T-cell (primary cell): Measurements from ENCODE around the gene GPR22. TPM values are rescaled to one million over a fixed set of nuclear protein-coding genes. Genes with fewer than 3 reads are reported as not detected.

Experiments used
- ATAC-seq, 4 experiments: fragments of 200-7000 bp in 3 of 4; fragments of 150-1000 bp in 1 of 4; cut with Tn5 transposase; replicated peaks in 1 of 4; 1 replicate in 3 of 4; 2 replicates in 1 of 4; pipeline ENCODE4 v1.10.0; 2021; ENCODE audit warnings: moderate library complexity in 3 of 4, mild to moderate bottlenecking in 2 of 4, moderate number of reproducible peaks in 1 of 4
- CTCF ChIA-PET, 2 donors: fragments of 300-600 bp; sonication (Branson Sonifier 250); formaldehyde crosslinking; loops; one replicate each; lab custom pipeline; 2022; ENCODE audit warnings: antibody characterized with exemption in 2 of 2; lab: Charles Lee
- POLR2A ChIA-PET, 2 donors: fragments of 300-600 bp; sonication (Branson Sonifier 250); formaldehyde crosslinking; loops; one replicate each; lab custom pipeline; 2022; ENCODE audit warnings: antibody characterized with exemption in 2 of 2; lab: Charles Lee
- DNase-seq, 35 experiments: peaks; one replicate each; pipeline versions ENCODE4 v3.0.0 to v3.0.0-alpha.2; 2013 to 2023
- H3K27ac ChIP-seq: one replicate; pipeline ENCODE4 v1.5.1; 2013; ENCODE audit warnings: low read length
- H3K27me3 ChIP-seq, 2 experiments: replicated peaks in 1 of 2; 1 replicate in 1 of 2; 2 replicates in 1 of 2; pipeline versions ENCODE4 v1.6.1 to v1.7.0; 2013; ENCODE audit warnings: low read length in 1 of 2, mixed read lengths in 1 of 2; ENCODE audit not compliant: control insufficient read depth in 2 of 2, insufficient read depth in 2 of 2; ENCODE audit errors: extremely low read depth in 1 of 2
- H3K36me3 ChIP-seq, 2 donors: 1 replicate in 1 of 2; 2 replicates in 1 of 2; pipeline versions ENCODE4 v1.6.1 to v1.7.0; 2013; ENCODE audit warnings: low read length in 1 of 2; ENCODE audit not compliant: control insufficient read depth in 2 of 2, insufficient read depth in 1 of 2; ENCODE audit errors: extremely low read depth in 1 of 2
- H3K4me1 ChIP-seq, 2 experiments: 1 replicate in 1 of 2; 2 replicates in 1 of 2; pipeline versions ENCODE4 v1.6.1 to v1.7.0; 2013; ENCODE audit warnings: low read length in 2 of 2, mixed read lengths in 1 of 2; ENCODE audit not compliant: insufficient read depth in 2 of 2, control insufficient read depth in 1 of 2; ENCODE audit errors: extremely low read depth in 1 of 2
- H3K4me3 ChIP-seq, 2 donors: 1 replicate in 1 of 2; 2 replicates in 1 of 2; pipeline versions ENCODE4 v1.5.1 to v1.7.0; 2013; ENCODE audit warnings: mild to moderate bottlenecking in 2 of 2, low read length in 1 of 2, moderate library complexity in 1 of 2; ENCODE audit not compliant: control insufficient read depth in 1 of 2; ENCODE audit errors: extremely low read depth in 1 of 2
- H3K9me3 ChIP-seq: 2 replicates; pipeline ENCODE4 v1.7.0; 2013
- H3K27ac Mint-ChIP-seq, 2 donors: one replicate each; pipeline ENCODE4 v1.8.0; 2020 to 2021; ENCODE audit warnings: mild to moderate bottlenecking in 2 of 2, mixed read lengths in 2 of 2
- H3K27me3 Mint-ChIP-seq, 2 donors: one replicate each; pipeline ENCODE4 v1.8.0; 2021 to 2022; ENCODE audit warnings: mixed read lengths in 2 of 2
- H3K36me3 Mint-ChIP-seq: one replicate; pipeline ENCODE4 v1.8.0; 2021; ENCODE audit warnings: mixed read lengths
- H3K4me1 Mint-ChIP-seq, 3 donors: one replicate each; pipeline ENCODE4 v1.8.0; 2020 to 2022; ENCODE audit warnings: mixed read lengths in 3 of 3, mild to moderate bottlenecking in 1 of 3
- H3K4me3 Mint-ChIP-seq, 3 donors: one replicate each; pipeline ENCODE4 v1.8.0; 2020 to 2022; ENCODE audit warnings: mild to moderate bottlenecking in 3 of 3, mixed read lengths in 3 of 3, moderate library complexity in 3 of 3
- H3K9me3 Mint-ChIP-seq, 3 donors: one replicate each; pipeline ENCODE4 v1.8.0; 2020 to 2022; ENCODE audit warnings: mixed read lengths in 3 of 3
- WGBS: methylation state at CpG from one replicate; pipeline ENCODE4 v1.1.5; 2013; ENCODE audit warnings: missing lambda C conversion rate; ENCODE audit not compliant: insufficient coverage; 5-methylcytosine and 5-hydroxymethylcytosine counted together
- total RNA-seq, 35 experiments: library from RNA in 6 of 35; stranded (reverse) in 6 of 35; fragments of 120-200 nt in 1 of 35; gene quantifications; one replicate each; pipeline versions ENCODE4 v1.2.1 to v1.2.4 and lab custom pipeline; 2013 to 2026

Gene GPR22
- total RNA-seq, 5 donors from 2014 or later (not counting 1 experiment from before 2014, with no cell fraction given), result not detected

DNA sequence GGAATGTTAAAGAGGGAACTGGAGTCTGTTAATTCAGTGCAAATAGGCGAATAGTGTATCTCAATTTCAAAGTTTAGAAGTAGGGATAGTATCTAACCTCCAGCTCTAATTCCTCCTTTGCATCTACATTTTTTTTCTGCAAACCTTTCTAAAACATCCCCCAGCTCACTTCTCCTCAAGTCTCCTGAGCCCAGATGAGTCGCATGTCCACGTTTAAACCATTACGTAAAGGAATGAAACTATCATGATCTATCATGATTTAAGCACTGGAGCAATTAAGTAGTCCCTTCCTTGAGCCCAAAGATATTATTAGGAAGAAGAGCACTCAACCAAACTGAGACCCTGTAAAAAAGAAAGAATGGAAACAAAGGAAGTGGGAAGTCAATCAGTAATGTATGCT, 29.9 kb downstream of the GPR22 start:
- peaks cover 18% of the 10 kb centered on the region for H3K36me3 Mint-ChIP-seq
- Histone ChIP-seq H3K27ac (no peak overlapping the region), H3K9me3 (no peaks in the 10 kb centered on the region), H3K4me3 (no peak overlapping the region), H3K4me1 (no peaks in the 10 kb centered on the region), H3K27me3 (no peaks in the 10 kb centered on the region), H3K36me3 (no peaks in the 10 kb centered on the region)
- H3K9me3 Mint-ChIP-seq, result peaks cover 0 to 4% (median 0%) of the 10 kb centered on the region in 3 donors
- CTCF ChIA-PET, result no interaction called here
- no peak overlapping the region for H3K27ac Mint-ChIP-seq
- WGBS, result no CpG with 5 or more reads among the region's 4 CpGs
- H3K4me3 Mint-ChIP-seq, result no peak overlapping the region
- no peaks in the 10 kb centered on the region for H3K27me3 Mint-ChIP-seq
- DNase-seq (no peak), ATAC-seq (no peak)
- peaks cover 37 to 54% (median 52%) of the 10 kb centered on the region in 3 donors for H3K4me1 Mint-ChIP-seq
- POLR2A ChIA-PET, result no interaction called here

DNA sequence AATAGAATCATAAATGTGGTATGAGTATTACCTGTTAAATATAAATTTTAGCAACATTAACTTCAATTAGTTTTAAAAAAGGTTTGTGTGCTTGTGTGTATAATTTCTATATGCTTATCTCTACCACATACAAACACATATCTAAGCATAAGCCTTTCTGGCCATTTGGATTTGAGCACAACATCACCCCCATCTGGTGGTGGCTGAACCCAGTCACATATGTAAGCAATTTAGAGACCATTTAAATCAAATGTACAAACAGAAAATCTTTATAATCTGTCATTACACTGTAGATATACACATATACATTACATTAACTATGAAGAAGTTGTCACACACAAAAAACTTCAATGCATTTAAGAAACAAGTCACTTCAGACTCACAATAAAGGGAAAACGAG, 31.7 kb downstream of the GPR22 start:
- ATAC-seq, result peak in 1 of 4 experiments; percentile 48
- no CpG with 5 or more reads among the region's 1 CpG for WGBS
- Histone ChIP-seq H3K9me3 (no peaks in the 10 kb centered on the region), H3K4me3 (no peak overlapping the region), H3K36me3 (peaks cover 6 to 10% of the 10 kb centered on the region in 2 donors), H3K27me3 (no peaks in the 10 kb centered on the region), H3K27ac (no peak overlapping the region), H3K4me1 (peaks cover 0 to 4% of the 10 kb centered on the region in 2 experiments)
- CTCF ChIA-PET, result interaction anchor here in 1 of 2 donors (0.8 to 1.3 kb wide), 3 partner anchors 39 to 354 kb away, joined by 3 to 6 read pairs (median 5); no protein-coding TSS in a partner anchor
- H3K4me1 Mint-ChIP-seq, result peaks cover 22 to 49% (median 36%) of the 10 kb centered on the region in 3 donors
- POLR2A ChIA-PET, result interaction anchor here in 1 of 2 donors (0.6 kb wide), 1 partner anchor 367 kb away, joined by 3 read pairs; no protein-coding TSS in a partner anchor
- peaks cover 0 to 4% (median 0%) of the 10 kb centered on the region in 3 donors for H3K9me3 Mint-ChIP-seq
- H3K27me3 Mint-ChIP-seq, result no peaks in the 10 kb centered on the region
- peak in 11 of 35 experiments; percentile 2 to 40 (median 9) for DNase-seq
- no peak overlapping the region for H3K27ac Mint-ChIP-seq
- H3K4me3 Mint-ChIP-seq, result no peak overlapping the region
- peaks cover 17% of the 10 kb centered on the region for H3K36me3 Mint-ChIP-seq

- ChIA-PET CTCF (interaction anchor here in 1 of 2 donors (1.3 kb wide), 1 partner anchor 355 kb away, joined by 5 read pairs; no protein-coding TSS in a partner anchor), POLR2A (no interaction called here)
- no peaks in the 10 kb centered on the region for H3K9me3 ChIP-seq
- no peak for ATAC-seq
- Mint-ChIP-seq H3K27ac (no peak overlapping the region), H3K36me3 (peaks cover 15% of the 10 kb centered on the region), H3K4me1 (peaks cover 16 to 47% (median 33%) of the 10 kb centered on the region in 3 donors), H3K27me3 (no peaks in the 10 kb centered on the region), H3K9me3 (peaks cover 0 to 4% (median 0%) of the 10 kb centered on the region in 3 donors), H3K4me3 (no peak overlapping the region)
- H3K4me3 ChIP-seq, result no peak overlapping the region
- no peak for DNase-seq
- no peak overlapping the region for H3K27ac ChIP-seq
- H3K27me3 ChIP-seq, result no peaks in the 10 kb centered on the region
- peaks cover 6 to 10% of the 10 kb centered on the region in 2 donors for H3K36me3 ChIP-seq
- WGBS, result no CpG with 5 or more reads among the region's 3 CpGs
- H3K4me1 ChIP-seq, result peaks cover 0 to 7% of the 10 kb centered on the region in 2 experiments
These were observed 32.3 kb downstream of the GPR22 start for GRCh38 chr7:107502154-107502553.

- Histone ChIP-seq H3K9me3 (no peaks in the 10 kb centered on the region), H3K36me3 (peaks cover 6 to 10% of the 10 kb centered on the region in 2 donors), H3K27ac (no peak overlapping the region), H3K4me1 (peaks cover 0 to 7% of the 10 kb centered on the region in 2 experiments), H3K4me3 (no peak overlapping the region), H3K27me3 (no peaks in the 10 kb centered on the region)
- H3K27me3 Mint-ChIP-seq, result no peaks in the 10 kb centered on the region
- 100% methylated on average over 1 of the region's 2 CpGs for WGBS
- no peak for DNase-seq
- no peak overlapping the region for H3K4me3 Mint-ChIP-seq
- peaks cover 0 to 3% (median 0%) of the 10 kb centered on the region in 3 donors for H3K9me3 Mint-ChIP-seq
- no peak overlapping the region for H3K27ac Mint-ChIP-seq
- no peak for ATAC-seq
- H3K4me1 Mint-ChIP-seq, result peaks cover 17 to 47% (median 30%) of the 10 kb centered on the region in 3 donors
- CTCF ChIA-PET, result interaction anchor here in 1 of 2 donors (0.6 kb wide), 1 partner anchor 377 kb away, joined by 8 read pairs; no protein-coding TSS in a partner anchor
- POLR2A ChIA-PET, result no interaction called here
- H3K36me3 Mint-ChIP-seq, result peaks cover 13% of the 10 kb centered on the region
These were observed 32.9 kb downstream of the GPR22 start for GRCh38 chr7:107502797-107503196.

GRCh38 chr7:107503687-107504086, 33.8 kb downstream of the GPR22 start:
- ChIA-PET POLR2A (no interaction called here), CTCF (no interaction called here)
- ATAC-seq (no peak), DNase-seq (no peak)
- Histone ChIP-seq H3K4me3 (no peak overlapping the region), H3K4me1 (peaks cover 0 to 7% of the 10 kb centered on the region in 2 experiments), H3K9me3 (no peaks in the 10 kb centered on the region), H3K27me3 (no peaks in the 10 kb centered on the region), H3K27ac (no peak overlapping the region), H3K36me3 (peaks cover 6 to 10% of the 10 kb centered on the region in 2 donors)
- H3K9me3 Mint-ChIP-seq, result no peaks in the 10 kb centered on the region
- no peaks in the 10 kb centered on the region for H3K27me3 Mint-ChIP-seq
- peaks cover 12% of the 10 kb centered on the region for H3K36me3 Mint-ChIP-seq
- no peak overlapping the region for H3K4me3 Mint-ChIP-seq
- H3K4me1 Mint-ChIP-seq, result peaks cover 14 to 42% (median 29%) of the 10 kb centered on the region in 3 donors
- H3K27ac Mint-ChIP-seq, result no peak overlapping the region

DNA sequence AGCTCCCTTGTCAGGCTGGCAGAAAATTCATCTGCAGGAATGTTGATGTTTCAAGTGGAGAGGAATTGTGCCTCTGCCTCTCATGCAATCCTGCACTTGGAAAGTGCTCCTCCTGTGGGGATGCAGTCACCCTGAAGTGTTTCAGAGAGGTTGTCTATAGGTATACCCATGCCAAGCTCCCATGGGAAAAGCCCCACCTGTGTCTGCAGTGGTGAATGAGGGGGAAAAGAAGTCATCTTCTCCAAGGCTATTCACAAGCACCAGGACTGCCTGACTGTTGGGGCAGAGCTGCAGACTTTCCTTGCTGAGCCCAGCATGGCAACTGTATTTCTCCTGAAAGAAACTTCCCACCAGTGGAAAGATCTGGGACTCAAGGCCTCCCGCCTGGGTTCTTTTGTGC, 35.5 kb downstream of the GPR22 start:
- CTCF ChIA-PET, result interaction anchor here in 1 of 2 donors (0.6 kb wide), 1 partner anchor 11 kb away, joined by 3 read pairs; no protein-coding TSS in a partner anchor
- Histone ChIP-seq H3K9me3 (no peaks in the 10 kb centered on the region), H3K27me3 (no peaks in the 10 kb centered on the region), H3K36me3 (peaks cover 6 to 10% of the 10 kb centered on the region in 2 donors), H3K27ac (no peak overlapping the region), H3K4me1 (peaks cover 0 to 7% of the 10 kb centered on the region in 2 experiments), H3K4me3 (no peak overlapping the region)
- Mint-ChIP-seq H3K4me1 (peaks cover 18 to 41% (median 35%) of the 10 kb centered on the region in 3 donors), H3K27ac (peak overlapping the region in 1 of 2 donors; percentile 52), H3K27me3 (no peaks in the 10 kb centered on the region), H3K36me3 (peaks cover 15% of the 10 kb centered on the region), H3K9me3 (no peaks in the 10 kb centered on the region), H3K4me3 (no peak overlapping the region)
- ATAC-seq (no peak), DNase-seq (no peak)
- POLR2A ChIA-PET, result interaction anchor here in 1 of 2 donors (0.6 to 0.7 kb wide), 2 partner anchors 82 to 165 kb away, joined by 3 read pairs; no protein-coding TSS in a partner anchor
- no CpG with 5 or more reads among the region's 1 CpG for WGBS
